Small intestine (tissue), 7 donors: ENCODE data around the gene FZR1. TPM values are rescaled to one million over a fixed set of nuclear protein-coding genes. Genes with fewer than 3 reads are reported as not detected.

Source experiments
- DNase-seq, 2 donors: peaks; one replicate each; pipeline versions ENCODE4 v3.0.0 to v3.0.0-alpha.2; 2013
- FAIRE-seq: peaks from 2 replicates; lab custom pipeline; 2012; peaks lifted over from hg19 to GRCh38; lab: Jason Lieb, UNC
- H3K27ac ChIP-seq, 3 donors: one replicate each; pipeline ENCODE4 v1.5.1; 2013; ENCODE audit warnings: low read length in 2 of 3, mild to moderate bottlenecking in 2 of 3, control low read depth in 1 of 3, inconsistent platforms in 1 of 3, low read depth in 1 of 3, moderate library complexity in 1 of 3
- H3K27me3 ChIP-seq, 3 donors: one replicate each; pipeline ENCODE4 v1.6.1; 2013; ENCODE audit warnings: low read length in 3 of 3, inconsistent platforms in 1 of 3; ENCODE audit not compliant: control insufficient read depth in 3 of 3, insufficient read depth in 3 of 3
- H3K36me3 ChIP-seq, 3 donors: one replicate each; pipeline ENCODE4 v1.6.1; 2013; ENCODE audit warnings: low read length in 3 of 3, inconsistent platforms in 1 of 3, low read depth in 1 of 3, mild to moderate bottlenecking in 1 of 3, moderate library complexity in 1 of 3; ENCODE audit not compliant: control insufficient read depth in 3 of 3, insufficient read depth in 2 of 3
- H3K4me1 ChIP-seq, 3 donors: one replicate each; pipeline ENCODE4 v1.6.1; 2013; ENCODE audit warnings: low read length in 2 of 3, inconsistent platforms in 1 of 3, low read depth in 1 of 3, mild to moderate bottlenecking in 1 of 3, moderate library complexity in 1 of 3; ENCODE audit not compliant: control insufficient read depth in 3 of 3, insufficient read depth in 2 of 3
- H3K4me3 ChIP-seq, 3 donors: one replicate each; pipeline ENCODE4 v1.5.1; 2013; ENCODE audit warnings: low read length in 3 of 3, control low read depth in 1 of 3, inconsistent platforms in 1 of 3, low read depth in 1 of 3, mild to moderate bottlenecking in 1 of 3, moderate library complexity in 1 of 3
- H3K9me3 ChIP-seq, 2 donors: one replicate each; pipeline ENCODE4 v1.6.1; 2013; ENCODE audit warnings: low read depth in 1 of 2, low read length in 1 of 2; ENCODE audit not compliant: control insufficient read depth in 2 of 2, insufficient read depth in 1 of 2
- WGBS, 3 donors: extraction: QIAGEN DNeasy Blood & Tissue Kit; methylation state at CpG; one replicate each; pipeline ENCODE4 v1.1.7; 2013; 5-methylcytosine and 5-hydroxymethylcytosine counted together
- polyA plus RNA-seq, 4 donors: library from polyadenylated mRNA; stranded (reverse) in 3 of 4; unstranded in 1 of 4; fragments of 200-250 nt in 3 of 4; fragments of 120-200 nt in 1 of 4; gene quantifications; one replicate each; pipeline versions ENCODE4 v1.2.1 to v1.2.3, GENCODE V29; 2013
- donor health status: healthy with polysubstance abuse.
- donor health status: control.
- donor health status: control.
- donor health status: Bipolar disorder and iron deficiency.
- donor health status: healthy.

The FZR1 gene
- polyA plus RNA-seq, 4 donors = 29.5 to 39.0 (median 32.6) TPM

- H3K27ac ChIP-seq = peak overlapping the region in 2 of 3 donors; percentile 50 to 83
- peaks cover 0 to 9% (median 0%) of the 10 kb centered on the region in 3 donors for H3K36me3 ChIP-seq
- peaks cover 2 to 16% (median 3%) of the 10 kb centered on the region in 3 donors for H3K4me1 ChIP-seq
- DNase-seq = peak in 1 of 2 donors; percentile 67
- H3K9me3 ChIP-seq = no peaks in the 10 kb centered on the region
- whole genome bisulfite sequencing, 3 donors = 40 to 50% (median 47%) methylated on average over 21 of the region's 21 CpGs
- no peak for FAIRE-seq
- H3K27me3 ChIP-seq = no peaks in the 10 kb centered on the region
- H3K4me3 ChIP-seq = no peak overlapping the region
These were observed 48.4 kb downstream of the FZR1 start for GRCh38 chr19:3554254-3555083.

- H3K9me3 ChIP-seq = no peaks in the 10 kb centered on the region
- H3K4me3 ChIP-seq = no peak overlapping the region
- 65 to 72% (median 69%) methylated on average over 14 to 15 of the region's 15 CpGs for WGBS, 3 donors
- H3K27me3 ChIP-seq = no peaks in the 10 kb centered on the region
- DNase-seq = no peak
- peaks cover 0 to 7% (median 0%) of the 10 kb centered on the region in 3 donors for H3K36me3 ChIP-seq
- H3K4me1 ChIP-seq = peaks cover 2 to 16% (median 3%) of the 10 kb centered on the region in 3 donors
- no peak for FAIRE-seq
- H3K27ac ChIP-seq = no peak overlapping the region
These were observed 49.7 kb downstream of the FZR1 start for GRCh38 chr19:3555653-3556422.

DNA sequence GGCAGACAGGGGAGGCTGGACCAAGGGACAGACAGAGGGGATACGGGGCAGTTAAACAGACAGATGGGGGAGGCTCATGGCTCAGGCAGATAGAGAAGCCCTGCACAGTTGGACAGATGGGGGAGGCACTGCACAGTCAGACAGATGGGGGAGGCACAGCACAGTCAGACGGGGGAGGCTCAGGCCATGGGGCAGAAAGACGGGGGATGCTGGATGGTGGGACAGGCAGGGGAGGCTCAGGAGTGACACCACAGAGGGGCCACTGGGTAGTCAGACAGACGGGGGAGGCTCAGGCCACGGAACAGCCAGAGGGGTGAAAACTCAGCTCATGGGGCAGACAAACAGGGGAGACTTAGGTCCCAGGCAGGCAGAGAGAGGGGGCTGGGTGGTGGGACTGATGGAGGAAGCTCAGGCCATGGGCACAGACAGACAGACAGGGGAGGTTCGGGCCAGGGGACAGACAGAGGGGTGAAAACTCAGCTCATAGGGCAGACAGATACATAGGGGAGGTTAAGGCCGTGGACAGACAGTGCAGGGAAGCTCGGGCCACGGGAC, 50.4 kb downstream of the FZR1 start:
- Histone ChIP-seq H3K27ac (peak overlapping the region in 1 of 3 donors; percentile 85), H3K9me3 (no peaks in the 10 kb centered on the region), H3K4me3 (peak overlapping the region; percentile 55 to 97 (median 81)), H3K27me3 (no peaks in the 10 kb centered on the region), H3K36me3 (peaks cover 0 to 3% (median 0%) of the 10 kb centered on the region in 3 donors), H3K4me1 (peaks cover 2 to 16% (median 3%) of the 10 kb centered on the region in 3 donors)
- FAIRE-seq (no peak), DNase-seq (no peak)
- WGBS, 3 donors = 28 to 29% (median 29%) methylated on average over 9 of the region's 9 CpGs

DNA sequence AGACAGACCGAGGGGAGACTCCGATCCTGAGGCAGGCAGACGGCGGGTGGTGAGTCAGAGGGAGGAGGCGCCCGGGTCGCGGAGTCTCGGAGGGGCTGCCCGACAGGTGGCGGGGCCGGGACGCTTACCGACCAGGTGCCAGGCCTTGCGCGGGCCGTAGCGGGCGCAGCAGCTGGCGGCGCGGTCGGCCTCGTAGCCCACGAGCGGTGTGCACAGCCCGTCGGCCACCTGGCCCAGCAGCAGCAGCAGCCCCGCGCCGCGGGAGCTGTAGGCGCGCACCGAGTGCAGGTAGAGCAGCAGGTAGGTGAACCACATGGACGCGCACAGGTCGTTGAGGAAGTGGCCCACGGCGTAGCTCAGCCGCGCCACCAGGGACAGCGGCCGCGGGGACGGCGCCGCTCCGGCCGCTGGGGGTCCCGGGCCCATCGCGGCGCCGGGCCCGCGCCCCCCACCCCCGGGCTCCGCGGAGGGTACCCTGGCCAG, 50.9 kb downstream of the FZR1 start:
- Histone ChIP-seq H3K4me1 (peaks cover 2 to 16% (median 3%) of the 10 kb centered on the region in 3 donors), H3K27ac (peak overlapping the region in 1 of 3 donors; percentile 85), H3K9me3 (no peaks in the 10 kb centered on the region), H3K4me3 (peak overlapping the region; percentile 55 to 97 (median 81)), H3K27me3 (no peaks in the 10 kb centered on the region), H3K36me3 (peaks cover 0 to 3% (median 0%) of the 10 kb centered on the region in 3 donors)
- WGBS, 3 donors = 0% methylated on average over 28 to 60 of the region's 60 CpGs
- FAIRE-seq = no peak
- DNase-seq = peak; percentile 54 to 70

DNA sequence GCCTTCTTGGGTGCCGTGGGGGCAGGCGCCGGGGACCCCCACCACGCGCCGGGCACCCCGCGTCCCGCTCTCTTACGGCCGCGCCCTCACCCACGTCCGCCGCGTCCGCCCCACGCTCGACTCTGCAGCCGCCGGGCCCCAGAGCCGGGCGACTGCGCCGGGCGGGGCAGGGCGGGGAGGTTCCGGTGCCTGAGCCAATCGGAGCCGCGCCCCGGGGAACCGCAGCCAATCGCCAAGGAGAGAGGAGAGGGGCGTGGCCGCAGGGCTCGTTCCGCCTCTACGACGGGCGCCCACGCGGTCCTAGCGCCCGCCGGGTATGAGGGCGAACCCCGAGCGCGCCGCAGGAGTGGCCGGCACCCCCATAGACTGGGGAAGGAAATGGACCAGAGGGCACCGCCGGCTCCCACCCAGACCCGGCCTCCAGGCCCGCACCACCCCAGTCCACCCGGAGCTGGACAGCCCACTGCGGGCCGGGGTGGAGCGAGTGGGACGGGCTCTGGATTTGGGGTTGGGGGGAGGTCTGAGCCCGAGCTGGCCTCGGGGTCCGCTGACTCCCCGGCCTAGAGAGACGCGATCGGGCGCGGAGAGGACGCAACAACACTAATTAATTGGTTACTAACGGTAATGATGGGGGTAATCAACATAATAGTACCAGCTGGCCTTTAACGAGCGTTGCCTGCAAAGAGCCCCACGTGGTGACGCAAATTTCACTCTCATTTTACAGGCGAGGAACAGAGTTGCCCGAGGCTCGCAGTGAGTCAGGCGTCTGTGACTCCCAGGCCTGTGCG, 51.5 kb downstream of the FZR1 start, which contains the start of gene MFSD12:
Gene MFSD12 (minus strand): TSS at position 126 of the 788 bp plus-strand sequence. CDS start 183 bp downstream, outside the sequence.
- no peaks in the 10 kb centered on the region for H3K27me3 ChIP-seq
- peaks cover 2 to 16% (median 3%) of the 10 kb centered on the region in 3 donors for H3K4me1 ChIP-seq
- peak within 1 kb of the TSS; percentile 74 to 97 (median 81) for H3K4me3 ChIP-seq
- H3K36me3 ChIP-seq = peaks cover 0 to 3% (median 0%) of the 10 kb centered on the region in 3 donors
- FAIRE-seq (no peak), DNase-seq (peak; percentile 95 to 96)
- H3K27ac ChIP-seq = peak within 1 kb of the TSS; percentile 30 to 85 (median 65)
- no peaks in the 10 kb centered on the region for H3K9me3 ChIP-seq
- WGBS, 3 donors = 0 to 1% (median 1%) methylated on average over 45 to 81 of the region's 81 CpGs

- 83 to 86% (median 84%) methylated on average over 17 of the region's 17 CpGs for WGBS, 3 donors
- DNase-seq = peak in 1 of 2 donors; percentile 1
- Histone ChIP-seq H3K27me3 (no peaks in the 10 kb centered on the region), H3K36me3 (no peaks in the 10 kb centered on the region), H3K9me3 (no peaks in the 10 kb centered on the region), H3K4me1 (no peaks in the 10 kb centered on the region), H3K27ac (no peak overlapping the region), H3K4me3 (no peak overlapping the region)
- no peak for FAIRE-seq
These were observed 57.8 kb downstream of the FZR1 start for GRCh38 chr19:3563709-3564524.

DNA sequence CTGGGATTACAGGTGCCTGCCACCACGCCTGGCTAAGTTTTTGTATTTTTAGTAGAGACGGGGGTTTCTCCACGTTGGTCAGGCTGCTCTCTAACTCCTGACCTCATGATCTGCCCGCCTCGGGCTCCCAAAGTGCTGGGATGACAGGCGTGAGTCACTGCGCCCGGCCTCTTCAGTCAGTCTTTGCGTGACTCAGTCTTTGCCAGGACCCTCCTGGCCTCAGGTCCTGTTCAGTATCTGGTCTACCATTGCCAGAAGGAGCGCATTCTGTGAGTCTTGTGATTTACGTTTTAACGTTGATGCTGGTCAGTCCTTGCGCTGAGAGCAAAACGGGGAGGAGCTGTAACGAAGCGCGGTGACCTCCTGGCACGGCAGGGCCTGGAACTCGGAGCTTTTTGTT, 59.0 kb downstream of the FZR1 start:
- no peak overlapping the region for H3K27ac ChIP-seq
- FAIRE-seq (no peak), DNase-seq (no peak)
- 87 to 90% (median 87%) methylated on average over 19 of the region's 19 CpGs for WGBS, 3 donors
- H3K9me3 ChIP-seq = no peaks in the 10 kb centered on the region
- no peak overlapping the region for H3K4me3 ChIP-seq
- H3K27me3 ChIP-seq = no peaks in the 10 kb centered on the region
- no peaks in the 10 kb centered on the region for H3K4me1 ChIP-seq
- no peaks in the 10 kb centered on the region for H3K36me3 ChIP-seq
